HepG2 (cell line): ENCODE measurements around the gene MEIOB. TPM values are rescaled to one million over a fixed set of nuclear protein-coding genes. Genes with fewer than 3 reads are reported as not detected.
A peak's percentile ranks its signal among the peaks of the same experiment; 100 is the strongest.

Source experiments
- ATAD3A ChIP-seq: sonication (generic); formaldehyde crosslinking; IDR thresholded peaks from 2 replicates; pipeline ENCODE4 v1.4.0; 2020; ENCODE audit warnings: missing genetic modification reagents
- CCAR2 ChIP-seq: fragments of 200-400 bp; formaldehyde crosslinking; optimal IDR thresholded peaks from 2 replicates; pipeline ENCODE3; 2018; ENCODE audit warnings: low read depth, mild to moderate bottlenecking, low read length, moderate library complexity
- CENPBD1 ChIP-seq: sonication (generic); formaldehyde crosslinking; IDR thresholded peaks from 2 replicates; pipeline ENCODE4 v1.8.0; 2022; ENCODE audit warnings: missing genetic modification reagents, low read depth, mild to moderate bottlenecking, borderline replicate concordance
- CREB3 ChIP-seq: sonication (generic); formaldehyde crosslinking; IDR thresholded peaks from 2 replicates; pipeline ENCODE4 v1.5.0; 2020; ENCODE audit warnings: missing genetic modification reagents
- ESRRA ChIP-seq: sonication (generic); formaldehyde crosslinking; IDR thresholded peaks from 2 replicates; pipeline ENCODE4 v1.5.1; 2020; ENCODE audit warnings: mild to moderate bottlenecking, low read depth, missing genetic modification reagents
- FOXA3 ChIP-seq: IDR thresholded peaks from 2 replicates; pipeline ENCODE4 v1.6.1; 2016; ENCODE audit warnings: missing genetic modification reagents, missing compliant biosample characterization
- HDAC1 ChIP-seq: sonication (generic); formaldehyde crosslinking; IDR thresholded peaks from 2 replicates; pipeline ENCODE4 v1.5.1; 2020; ENCODE audit warnings: mild to moderate bottlenecking, missing genetic modification reagents
- HNF1A ChIP-seq, 2 experiments: sonication (generic) in 1 of 2; formaldehyde crosslinking in 1 of 2; IDR thresholded peaks; 2 replicates each; pipeline versions ENCODE4 v1.4.0 to v1.6.1; 2016 to 2020; ENCODE audit warnings: borderline replicate concordance in 1 of 2, low read depth in 1 of 2, mild to moderate bottlenecking in 1 of 2, missing genetic modification reagents in 1 of 2
- MAX ChIP-seq: IDR thresholded peaks from 2 replicates; pipeline ENCODE4 v1.6.1; 2012; ENCODE audit warnings: inconsistent platforms
- NKX3-1 ChIP-seq: sonication (generic); formaldehyde crosslinking; IDR thresholded peaks from 2 replicates; pipeline ENCODE4 v1.5.0; 2020; ENCODE audit warnings: missing genetic modification reagents
- POLR2AphosphoS2 ChIP-seq: IDR thresholded peaks from 2 replicates; pipeline ENCODE4 v1.6.1; 2011; ENCODE audit warnings: low read depth, low read length, improper control_type of control experiment
- SETDB1 ChIP-seq: sonication (generic); formaldehyde crosslinking; IDR thresholded peaks from 2 replicates; pipeline ENCODE4 v1.5.1; 2020; ENCODE audit warnings: missing genetic modification reagents, mild to moderate bottlenecking, borderline replicate concordance
- SOX5 ChIP-seq: IDR thresholded peaks from 2 replicates; pipeline ENCODE4 v1.6.1; 2016; ENCODE audit warnings: borderline replicate concordance
- SRSF1 ChIP-seq: fragments of 200-400 bp; formaldehyde crosslinking; optimal IDR thresholded peaks from 2 replicates; pipeline ENCODE3; 2017; ENCODE audit warnings: mild to moderate bottlenecking, low read depth, low read length, moderate library complexity
- ZNF280B ChIP-seq: sonication (generic); formaldehyde crosslinking; IDR thresholded peaks from 2 replicates; pipeline ENCODE4 v1.5.0; 2020; ENCODE audit warnings: missing genetic modification reagents, mild to moderate bottlenecking, borderline replicate concordance
- ZNF354B ChIP-seq: sonication (generic); formaldehyde crosslinking; IDR thresholded peaks from 2 replicates; pipeline ENCODE4 v1.8.0; 2022; ENCODE audit warnings: mild to moderate bottlenecking, missing genetic modification reagents
- ZNF430 ChIP-seq: sonication (generic); formaldehyde crosslinking; IDR thresholded peaks from 2 replicates; pipeline ENCODE4 v1.9.0; 2021; ENCODE audit warnings: mild to moderate bottlenecking, missing genetic modification reagents
- ZNF543 ChIP-seq: sonication (generic); formaldehyde crosslinking; IDR thresholded peaks from 2 replicates; pipeline ENCODE4 v1.4.0; 2020; ENCODE audit warnings: mild to moderate bottlenecking, missing genetic modification reagents
- ZNF746 ChIP-seq: sonication (generic); formaldehyde crosslinking; IDR thresholded peaks from 2 replicates; pipeline ENCODE4 v1.8.0; 2022; ENCODE audit warnings: mild to moderate bottlenecking, missing genetic modification reagents
- polyA plus RNA-seq, 8 experiments: library from polyadenylated mRNA; depleted of rRNA in 3 of 8; stranded (reverse) in 7 of 8; unstranded in 1 of 8; fragments of >200 nt; fragmentation: Illumina TruSeq in 4 of 8; extraction: Trizol in 4 of 8; gene quantifications; 2 replicates each; pipeline versions ENCODE4 v1.2.1 to v1.2.3, GENCODE V29; 2011 to 2016; ENCODE audit warnings: low read depth in 4 of 8, missing spikeins in 1 of 8, mixed read lengths in 1 of 8; ENCODE audit not compliant: insufficient read depth in 1 of 8
- total RNA-seq, 5 experiments: library from RNA; depleted of rRNA; stranded (reverse); fragments of >200 nt; fragmentation: Illumina TruSeq; extraction: Trizol; gene quantifications; 2 replicates each; pipeline ENCODE4 v1.2.3, GENCODE V29; 2016; ENCODE audit warnings: low read depth in 1 of 5

Gene MEIOB
- total and polyA plus RNA-seq, 2 of the 13 experiments (the other 11 are each of a cell fraction or from before 2014, with no cell fraction given): 0.17 TPM; not detected in 1

GRCh38 chr16:1828645-1829410, 43.1 kb downstream of the MEIOB start (continued):
- TF ChIP-seq ZNF354B (CRISPR knock-in tag) (peak; percentile 74; the same call in 1 of the 2 replicates), ZNF280B (CRISPR knock-in tag) (no peak), SOX5 (peak; percentile 72; the same call in 1 of the 2 replicates), ATAD3A (CRISPR knock-in tag) (no peak), CENPBD1 (CRISPR knock-in tag) (no peak), CREB3 (no peak), HDAC1 (peak; percentile 66; the same call in 1 of the 2 replicates), HNF1A (IDR thresholded peaks at IDR 0.05; ENCODE audit: low read depth) (peak; percentile 83), HNF1A (CRISPR knock-in tag; IDR thresholded peaks at IDR 0.05; ENCODE audit: borderline replicate concordance) (peak; percentile 93), ZNF430 (CRISPR knock-in tag) (peak; percentile 71; the same call in 1 of the 2 replicates), POLR2AphosphoS2 (no peak), ESRRA (CRISPR knock-in tag) (peak; percentile 55; the same call in 1 of the 2 replicates), SRSF1 (no peak), FOXA3 (CRISPR knock-in tag) (peak; percentile 53; the same call in 1 of the 2 replicates), ZNF543 (CRISPR knock-in tag) (no peak), NKX3-1 (no peak), ZNF746 (CRISPR knock-in tag) (no peak), CCAR2 (no peak), MAX (no peak), SETDB1 (CRISPR knock-in tag) (no peak)
